DND-41 (cell line): ENCODE measurements around the gene CFAP43.

Experiments used
- ATAC-seq: fragments of 200-7000 bp; cut with Tn5 transposase; 3 replicates; pipeline ENCODE4 v1.9.1; 2021; ENCODE audit warnings: low read depth; ENCODE audit not compliant: insufficient read depth
- DNase-seq: peaks from one replicate; pipeline ENCODE4 v3.0.0-alpha.2; 2020
- H2AFZ ChIP-seq: 2 replicates; pipeline ENCODE4 v1.6.0; 2012; ENCODE audit warnings: low read depth, low read length
- H3K27ac ChIP-seq: 2 replicates; pipeline ENCODE4 v1.5.1; 2012; ENCODE audit warnings: low read length, inconsistent platforms
- H3K27me3 ChIP-seq: fragments of 200-600 bp; sonication (generic); 2 replicates; pipeline ENCODE4 v1.6.0; 2012; ENCODE audit warnings: low read length, mild to moderate bottlenecking, inconsistent platforms; ENCODE audit not compliant: insufficient read depth, poor library complexity
- H3K36me3 ChIP-seq: 2 replicates; pipeline ENCODE4 v1.5.1; 2012; ENCODE audit warnings: low read length, inconsistent platforms; ENCODE audit not compliant: insufficient read depth
- H3K4me1 ChIP-seq: 2 replicates; pipeline ENCODE4 v1.5.1; 2012; ENCODE audit warnings: mild to moderate bottlenecking, low read length; ENCODE audit not compliant: insufficient read depth
- H3K4me2 ChIP-seq: 2 replicates; pipeline ENCODE4 v1.6.0; 2012; ENCODE audit warnings: mild to moderate bottlenecking, moderate library complexity, low read length, inconsistent platforms; ENCODE audit not compliant: insufficient read depth
- H3K4me3 ChIP-seq, 2 experiments: fragments of 200-600 bp in 1 of 2; shearing (Covaris generic) in 1 of 2; 2 replicates each; pipeline ENCODE4 v1.5.1; 2012 to 2016; ENCODE audit warnings: inconsistent platforms in 2 of 2, low read length in 2 of 2, mild to moderate bottlenecking in 2 of 2, low read depth in 1 of 2, moderate library complexity in 1 of 2
- H3K79me2 ChIP-seq: 2 replicates; pipeline ENCODE4 v1.6.0; 2012; ENCODE audit warnings: low read length, inconsistent platforms; ENCODE audit not compliant: insufficient read depth
- H3K9ac ChIP-seq: 2 replicates; pipeline ENCODE4 v1.6.0; 2012; ENCODE audit warnings: low read depth, mild to moderate bottlenecking, inconsistent platforms, low read length, moderate library complexity
- H3K9me3 ChIP-seq: 2 replicates; pipeline ENCODE4 v1.5.1; 2012; ENCODE audit warnings: low read length, moderate library complexity, mild to moderate bottlenecking, inconsistent platforms; ENCODE audit not compliant: insufficient read depth, severe bottlenecking
- H4K20me1 ChIP-seq: 2 replicates; pipeline ENCODE4 v1.6.0; 2012; ENCODE audit warnings: low read length; ENCODE audit not compliant: insufficient read depth
- EZH2 ChIP-seq: IDR thresholded peaks from 3 replicates; pipeline ENCODE4 v1.6.1; 2012; ENCODE audit warnings: borderline replicate concordance, low read depth, mild to moderate bottlenecking, moderate library complexity, low read length, inconsistent platforms; ENCODE audit not compliant: severe bottlenecking
- TF ChIP-seq, protein P1 (sequence below): IDR thresholded peaks from 2 replicates; pipeline ENCODE4 v1.5.1; 2012; ENCODE audit warnings: borderline replicate concordance, low read length, moderate library complexity, mild to moderate bottlenecking; ENCODE audit not compliant: poor library complexity, severe bottlenecking; ENCODE audit errors: extremely low read depth

Gene CFAP43

GRCh38 chr10:104235801-104236200 is 3.6 kb upstream of the CFAP43 start:
- no peaks in the 10 kb centered on the region for H4K20me1 ChIP-seq
- H3K27me3 ChIP-seq: peaks cover 3% of the 10 kb centered on the region
- no peak overlapping the region for H3K4me2 ChIP-seq
- no peaks in the 10 kb centered on the region for H3K4me1 ChIP-seq
- H3K4me3 ChIP-seq: no peak overlapping the region
- H3K9ac ChIP-seq: no peak overlapping the region
- no peak overlapping the region for H2AFZ ChIP-seq
- ATAC-seq (no peak), DNase-seq (no peak)
- no peaks in the 10 kb centered on the region for H3K79me2 ChIP-seq
- peaks cover 13% of the 10 kb centered on the region for H3K9me3 ChIP-seq
- TF ChIP-seq EZH2: no peak
- TF ChIP-seq, protein P1, sequence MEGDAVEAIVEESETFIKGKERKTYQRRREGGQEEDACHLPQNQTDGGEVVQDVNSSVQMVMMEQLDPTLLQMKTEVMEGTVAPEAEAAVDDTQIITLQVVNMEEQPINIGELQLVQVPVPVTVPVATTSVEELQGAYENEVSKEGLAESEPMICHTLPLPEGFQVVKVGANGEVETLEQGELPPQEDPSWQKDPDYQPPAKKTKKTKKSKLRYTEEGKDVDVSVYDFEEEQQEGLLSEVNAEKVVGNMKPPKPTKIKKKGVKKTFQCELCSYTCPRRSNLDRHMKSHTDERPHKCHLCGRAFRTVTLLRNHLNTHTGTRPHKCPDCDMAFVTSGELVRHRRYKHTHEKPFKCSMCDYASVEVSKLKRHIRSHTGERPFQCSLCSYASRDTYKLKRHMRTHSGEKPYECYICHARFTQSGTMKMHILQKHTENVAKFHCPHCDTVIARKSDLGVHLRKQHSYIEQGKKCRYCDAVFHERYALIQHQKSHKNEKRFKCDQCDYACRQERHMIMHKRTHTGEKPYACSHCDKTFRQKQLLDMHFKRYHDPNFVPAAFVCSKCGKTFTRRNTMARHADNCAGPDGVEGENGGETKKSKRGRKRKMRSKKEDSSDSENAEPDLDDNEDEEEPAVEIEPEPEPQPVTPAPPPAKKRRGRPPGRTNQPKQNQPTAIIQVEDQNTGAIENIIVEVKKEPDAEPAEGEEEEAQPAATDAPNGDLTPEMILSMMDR: no peak
- H3K27ac ChIP-seq: no peak overlapping the region
- no peaks in the 10 kb centered on the region for H3K36me3 ChIP-seq

DNA sequence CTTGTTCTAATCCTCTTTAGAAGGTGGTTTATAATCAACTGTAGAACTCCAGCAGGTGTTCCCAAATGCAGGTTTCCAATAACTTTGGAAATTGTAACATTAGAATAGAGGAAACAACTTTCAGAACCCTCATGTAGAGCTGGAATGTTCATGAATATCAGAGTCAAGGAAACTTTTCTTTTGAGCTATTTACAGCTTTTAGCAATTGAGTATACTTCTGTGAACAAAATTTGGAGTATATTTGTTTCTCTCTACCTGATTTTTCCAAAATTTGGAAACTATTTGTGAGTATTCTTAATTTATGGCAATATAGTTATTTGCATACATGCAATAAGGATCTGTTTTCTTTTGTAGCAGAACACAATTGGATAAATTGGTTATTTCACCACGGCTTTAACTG is 2.8 kb upstream of the CFAP43 start:
- no peak overlapping the region for H3K9ac ChIP-seq
- no peak for ATAC-seq
- no peak for TF ChIP-seq EZH2
- TF ChIP-seq, protein P1: no peak
- H3K9me3 ChIP-seq: peaks cover 13% of the 10 kb centered on the region
- H3K4me2 ChIP-seq: no peak overlapping the region
- H3K27ac ChIP-seq: no peak overlapping the region
- peaks cover 3% of the 10 kb centered on the region for H3K27me3 ChIP-seq
- H3K79me2 ChIP-seq: no peaks in the 10 kb centered on the region
- H4K20me1 ChIP-seq: no peaks in the 10 kb centered on the region
- no peak overlapping the region for H2AFZ ChIP-seq
- no peaks in the 10 kb centered on the region for H3K4me1 ChIP-seq
- H3K4me3 ChIP-seq: no peak overlapping the region
- DNase-seq: no peak
- H3K36me3 ChIP-seq: no peaks in the 10 kb centered on the region

- no peak for ATAC-seq
- H2AFZ ChIP-seq: no peak overlapping the region
Observed at GRCh38 chr10:104233817-104234216, 1.7 kb upstream of the CFAP43 start.

More at GRCh38 chr10:104233817-104234216, 1.7 kb upstream of the CFAP43 start:
- Histone ChIP-seq H3K4me1 (no peaks in the 10 kb centered on the region), H3K9me3 (peaks cover 13% of the 10 kb centered on the region), H3K79me2 (no peaks in the 10 kb centered on the region), H4K20me1 (no peaks in the 10 kb centered on the region), H3K4me3 (no peak overlapping the region), H3K9ac (no peak overlapping the region), H3K27ac (no peak overlapping the region), H3K27me3 (peaks cover 3% of the 10 kb centered on the region), H3K36me3 (no peaks in the 10 kb centered on the region), H3K4me2 (no peak overlapping the region)
- TF ChIP-seq, protein P1: no peak
- TF ChIP-seq EZH2: no peak
- no peak for DNase-seq
